Naive thymus-derived CD4-positive, alpha-beta T cell (primary cell): ENCODE results near the gene TMC5. TPM values are rescaled to one million over a fixed set of nuclear protein-coding genes. Genes with fewer than 3 reads are reported as not detected.

Experiments used
- ATAC-seq: fragments of 150-1000 bp; cut with Tn5 transposase; 2 replicates; pipeline ENCODE4 v1.10.0; 2021; ENCODE audit warnings: mild to moderate bottlenecking, moderate library complexity
- CTCF ChIA-PET: fragments of 350-600 bp; sonication (Branson Sonifier 250); formaldehyde crosslinking; loops from one replicate; lab custom pipeline; 2021; ENCODE audit warnings: antibody characterized with exemption; lab: Charles Lee
- POLR2A ChIA-PET: fragments of 350-600 bp; sonication (Branson Sonifier 250); formaldehyde crosslinking; loops from one replicate; lab custom pipeline; 2021; ENCODE audit warnings: antibody characterized with exemption, inconsistent platforms; lab: Charles Lee
- DNase-seq, 9 donors: peaks; one replicate each; pipeline versions ENCODE4 v3.0.0 to v3.0.0-alpha.2; 2020 to 2022; ENCODE audit warnings: mixed read lengths in 1 of 9
- H3K27ac ChIP-seq: one replicate; pipeline ENCODE4 v1.7.0; 2013; ENCODE audit warnings: mild to moderate bottlenecking, low read depth, low read length, moderate library complexity
- H3K27me3 ChIP-seq, 2 donors: one replicate each; pipeline ENCODE4 v1.7.0; 2013; ENCODE audit warnings: low read length in 2 of 2, mild to moderate bottlenecking in 2 of 2, moderate library complexity in 2 of 2; ENCODE audit not compliant: control insufficient read depth in 2 of 2, insufficient read depth in 2 of 2
- H3K36me3 ChIP-seq, 3 experiments: 1 replicate in 2 of 3; 2 replicates in 1 of 3; pipeline ENCODE4 v1.7.0; 2013; ENCODE audit warnings: low read length in 3 of 3, mild to moderate bottlenecking in 3 of 3, moderate library complexity in 1 of 3; ENCODE audit not compliant: insufficient read depth in 3 of 3, control insufficient read depth in 2 of 3
- H3K4me1 ChIP-seq, 2 donors: one replicate each; pipeline ENCODE4 v1.7.0; 2013; ENCODE audit warnings: low read length in 2 of 2, mild to moderate bottlenecking in 2 of 2, moderate library complexity in 1 of 2; ENCODE audit not compliant: control insufficient read depth in 2 of 2, insufficient read depth in 2 of 2
- H3K4me3 ChIP-seq: 2 replicates; pipeline ENCODE4 v1.7.0; 2013; ENCODE audit warnings: mild to moderate bottlenecking, low read length
- H3K9me3 ChIP-seq, 3 experiments: 1 replicate in 2 of 3; 2 replicates in 1 of 3; pipeline ENCODE4 v1.7.0; 2013; ENCODE audit warnings: low read length in 3 of 3; ENCODE audit not compliant: control insufficient read depth in 2 of 3
- H3K27ac Mint-ChIP-seq, 9 donors: one replicate each; pipeline ENCODE4 v1.8.0; 2020 to 2022; ENCODE audit warnings: mixed read lengths in 9 of 9, mild to moderate bottlenecking in 8 of 9, moderate library complexity in 5 of 9, inconsistent platforms in 2 of 9
- H3K27me3 Mint-ChIP-seq, 5 donors: one replicate each; pipeline ENCODE4 v1.8.0; 2021 to 2022; ENCODE audit warnings: mixed read lengths in 5 of 5, mild to moderate bottlenecking in 1 of 5
- H3K36me3 Mint-ChIP-seq, 5 donors: one replicate each; pipeline ENCODE4 v1.8.0; 2020 to 2022; ENCODE audit warnings: mixed read lengths in 5 of 5, mild to moderate bottlenecking in 3 of 5, inconsistent platforms in 1 of 5
- H3K4me1 Mint-ChIP-seq, 7 donors: one replicate each; pipeline ENCODE4 v1.8.0; 2020 to 2022; ENCODE audit warnings: mixed read lengths in 7 of 7, mild to moderate bottlenecking in 3 of 7, inconsistent platforms in 1 of 7
- H3K4me3 Mint-ChIP-seq, 10 donors: one replicate each; pipeline ENCODE4 v1.8.0; 2020 to 2022; ENCODE audit warnings: mild to moderate bottlenecking in 10 of 10, mixed read lengths in 10 of 10, moderate library complexity in 6 of 10, inconsistent platforms in 2 of 10
- H3K9me3 Mint-ChIP-seq, 11 donors: one replicate each; pipeline ENCODE4 v1.8.0; 2020 to 2022; ENCODE audit warnings: mixed read lengths in 11 of 11, mild to moderate bottlenecking in 4 of 11, inconsistent platforms in 1 of 11, moderate library complexity in 1 of 11
- intact Hi-C, 2 donors: fragments of 100-400 bp; cut with micrococcal nuclease; formaldehyde crosslinking; loops; one replicate each; pipeline ENCODE4 v1.15.1; 2023
- polyA plus RNA-seq, 2 donors: library from polyadenylated mRNA; unstranded; fragments of 300-500 nt; fragmentation: Illumina TruSeq; gene quantifications; one replicate each; pipeline ENCODE4 v1.2.3, GENCODE V29; 2021
- total RNA-seq, 6 experiments: library from RNA in 5 of 6; stranded (reverse) in 5 of 6; gene quantifications; 1 replicate in 5 of 6; 2 replicates in 1 of 6; pipeline ENCODE4 v1.2.3 and lab custom pipeline; 2021 to 2026

Gene TMC5
- total and polyA plus RNA-seq, 7 experiments from 2014 or later, result not detected

GRCh38 chr16:19484096-19484495 lies 66.4 kb downstream of the TMC5 start:
- ChIA-PET CTCF (no interaction called here), POLR2A (no interaction called here)
- H3K27ac Mint-ChIP-seq, result no peak overlapping the region
- ATAC-seq, result no peak
- H3K9me3 Mint-ChIP-seq, result no peaks in the 10 kb centered on the region
- no peaks in the 10 kb centered on the region for H3K36me3 ChIP-seq
- H3K9me3 ChIP-seq, result no peaks in the 10 kb centered on the region
- H3K36me3 Mint-ChIP-seq, result no peaks in the 10 kb centered on the region
- H3K4me3 Mint-ChIP-seq, result no peak overlapping the region
- H3K4me1 ChIP-seq, result no peaks in the 10 kb centered on the region
- H3K4me3 ChIP-seq, result no peak overlapping the region
- no peaks in the 10 kb centered on the region for H3K27me3 ChIP-seq
- no peak for DNase-seq
- H3K4me1 Mint-ChIP-seq, result no peaks in the 10 kb centered on the region
- intact Hi-C loops, result no loop called here
- H3K27me3 Mint-ChIP-seq, result peaks cover 0 to 4% (median 0%) of the 10 kb centered on the region in 5 donors
- no peak overlapping the region for H3K27ac ChIP-seq

DNA sequence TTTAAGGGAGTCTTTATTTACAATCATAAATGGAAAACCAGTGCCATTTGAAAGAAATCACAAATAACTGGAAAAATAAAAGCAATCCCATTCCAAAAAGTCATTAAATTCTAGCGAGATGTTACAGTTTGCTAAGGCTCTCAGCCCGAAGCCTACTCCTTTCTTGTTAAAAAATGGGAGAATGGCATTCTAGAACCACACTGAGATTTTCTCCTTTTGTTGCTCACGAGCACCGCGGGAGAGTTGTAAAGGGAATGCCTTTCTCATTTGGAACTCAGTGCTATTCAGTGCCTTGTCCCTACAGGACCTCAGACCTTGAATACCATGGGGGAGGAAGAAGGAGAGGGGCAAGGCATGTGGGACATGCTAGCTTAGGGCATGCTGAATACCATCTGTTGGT lies 67.9 kb downstream of the TMC5 start:
- no peaks in the 10 kb centered on the region for H3K27me3 Mint-ChIP-seq
- Histone ChIP-seq H3K4me1 (no peaks in the 10 kb centered on the region), H3K9me3 (no peaks in the 10 kb centered on the region), H3K36me3 (no peaks in the 10 kb centered on the region), H3K4me3 (no peak overlapping the region), H3K27ac (no peak overlapping the region), H3K27me3 (no peaks in the 10 kb centered on the region)
- no peak for DNase-seq
- CTCF ChIA-PET, result no interaction called here
- intact Hi-C loops, result no loop called here
- no peak overlapping the region for H3K27ac Mint-ChIP-seq
- H3K4me1 Mint-ChIP-seq, result no peaks in the 10 kb centered on the region
- no peak overlapping the region for H3K4me3 Mint-ChIP-seq
- POLR2A ChIA-PET, result no interaction called here
- no peaks in the 10 kb centered on the region for H3K9me3 Mint-ChIP-seq
- ATAC-seq, result no peak
- H3K36me3 Mint-ChIP-seq, result no peaks in the 10 kb centered on the region

DNA sequence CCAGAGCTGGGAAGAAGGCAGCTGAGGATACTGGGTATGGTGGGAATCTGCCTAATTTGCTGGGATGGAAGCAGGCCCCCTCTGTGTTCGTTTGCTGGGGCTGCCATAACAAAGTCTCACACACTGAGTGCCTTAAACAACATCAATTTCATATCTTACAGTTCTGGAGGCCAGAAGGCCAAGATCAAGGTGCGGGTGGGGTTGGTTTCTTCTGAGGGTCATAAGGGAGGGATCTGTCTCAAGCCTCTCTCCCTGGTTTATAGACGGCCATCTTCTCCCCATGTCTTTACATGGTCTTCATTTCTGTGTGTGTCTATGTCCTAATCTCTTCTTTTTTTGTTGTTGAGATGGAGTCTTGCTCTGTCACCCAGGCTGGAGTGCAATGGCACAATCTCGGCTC lies 68.4 kb downstream of the TMC5 start:
- Histone ChIP-seq H3K36me3 (no peaks in the 10 kb centered on the region), H3K4me3 (no peak overlapping the region), H3K9me3 (no peaks in the 10 kb centered on the region), H3K4me1 (no peaks in the 10 kb centered on the region), H3K27ac (no peak overlapping the region), H3K27me3 (no peaks in the 10 kb centered on the region)
- POLR2A ChIA-PET, result no interaction called here
- Mint-ChIP-seq H3K4me1 (no peaks in the 10 kb centered on the region), H3K4me3 (no peak overlapping the region), H3K27me3 (no peaks in the 10 kb centered on the region), H3K27ac (no peak overlapping the region), H3K9me3 (no peaks in the 10 kb centered on the region), H3K36me3 (no peaks in the 10 kb centered on the region)
- DNase-seq (no peak), ATAC-seq (no peak)
- intact Hi-C loops, result no loop called here
- CTCF ChIA-PET, result no interaction called here

DNA sequence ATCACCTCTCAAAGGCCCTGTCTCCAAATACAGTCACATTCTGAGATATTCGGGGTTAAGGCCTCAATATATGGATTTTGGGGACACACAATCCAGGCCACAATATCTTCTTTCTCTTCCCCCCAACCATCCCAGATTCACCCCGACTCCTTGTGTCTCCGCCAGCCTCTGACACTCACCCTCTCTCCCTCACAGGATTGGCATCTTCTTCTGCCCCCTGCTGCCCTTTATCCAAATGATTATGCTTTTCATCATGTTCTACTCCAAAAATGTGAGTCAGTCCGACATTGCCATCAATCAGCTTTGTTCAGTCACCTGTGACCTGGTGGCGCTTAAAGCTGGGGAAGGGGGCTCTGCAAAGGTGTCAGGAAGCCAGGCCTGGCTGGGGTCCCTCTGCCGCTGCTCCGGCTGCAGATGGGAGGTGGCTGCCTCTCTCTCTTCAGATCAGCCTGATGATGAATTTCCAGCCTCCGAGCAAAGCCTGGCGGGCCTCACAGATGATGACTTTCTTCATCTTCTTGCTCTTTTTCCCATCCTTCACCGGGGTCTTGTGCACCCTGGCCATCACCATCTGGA lies 69.2 kb downstream of the TMC5 start:
- no peaks in the 10 kb centered on the region for H3K9me3 ChIP-seq
- Mint-ChIP-seq H3K9me3 (no peaks in the 10 kb centered on the region), H3K36me3 (no peaks in the 10 kb centered on the region), H3K4me1 (no peaks in the 10 kb centered on the region), H3K27ac (no peak overlapping the region), H3K27me3 (no peaks in the 10 kb centered on the region), H3K4me3 (no peak overlapping the region)
- no peak overlapping the region for H3K4me3 ChIP-seq
- no peaks in the 10 kb centered on the region for H3K4me1 ChIP-seq
- ATAC-seq (no peak), DNase-seq (no peak)
- POLR2A ChIA-PET, result no interaction called here
- H3K36me3 ChIP-seq, result no peaks in the 10 kb centered on the region
- no peaks in the 10 kb centered on the region for H3K27me3 ChIP-seq
- intact Hi-C loops, result no loop called here
- no peak overlapping the region for H3K27ac ChIP-seq
- CTCF ChIA-PET, result no interaction called here

DNA sequence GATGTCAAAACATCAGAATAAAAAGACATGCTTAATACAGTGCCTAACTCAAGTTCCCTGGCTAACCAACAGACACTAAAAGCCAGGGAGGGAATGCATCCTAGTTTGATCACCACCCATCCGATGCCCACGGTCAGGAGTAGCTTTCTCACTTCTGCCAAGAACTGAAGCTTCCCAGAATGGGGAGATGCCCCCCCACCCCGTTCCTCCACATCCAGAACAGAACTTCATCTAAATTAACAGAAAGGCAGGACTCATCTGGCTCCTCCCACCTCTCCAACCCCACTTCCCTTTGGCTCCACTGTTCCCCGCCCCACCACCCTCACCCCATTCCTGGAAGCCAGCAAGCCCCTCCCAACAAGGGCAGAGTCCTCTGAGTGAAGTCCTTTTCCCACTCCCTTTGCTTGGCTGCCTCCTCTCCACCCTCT lies 70.5 kb downstream of the TMC5 start:
- no peak overlapping the region for H3K4me3 ChIP-seq
- no peaks in the 10 kb centered on the region for H3K27me3 Mint-ChIP-seq
- peak overlapping the region in 1 of 9 donors; percentile 41 for H3K27ac Mint-ChIP-seq
- no peak overlapping the region for H3K27ac ChIP-seq
- no peaks in the 10 kb centered on the region for H3K27me3 ChIP-seq
- ChIA-PET POLR2A (no interaction called here), CTCF (no interaction called here)
- DNase-seq, result no peak
- H3K36me3 Mint-ChIP-seq, result peaks cover 0 to 4% (median 0%) of the 10 kb centered on the region in 5 donors
- intact Hi-C loops, result no loop called here
- H3K4me1 ChIP-seq, result no peaks in the 10 kb centered on the region
- H3K9me3 Mint-ChIP-seq, result no peaks in the 10 kb centered on the region
- H3K9me3 ChIP-seq, result no peaks in the 10 kb centered on the region
- H3K4me3 Mint-ChIP-seq, result no peak overlapping the region
- no peak for ATAC-seq
- H3K36me3 ChIP-seq, result no peaks in the 10 kb centered on the region
- H3K4me1 Mint-ChIP-seq, result no peaks in the 10 kb centered on the region

GRCh38 chr16:19490619-19491018 lies 72.9 kb downstream of the TMC5 start:
- ChIA-PET POLR2A (no interaction called here), CTCF (interaction anchor here (0.8 kb wide), 1 partner anchor 12 kb away, joined by 3 read pairs; no protein-coding TSS in a partner anchor)
- no peak for DNase-seq
- Histone ChIP-seq H3K27me3 (no peaks in the 10 kb centered on the region), H3K27ac (no peak overlapping the region), H3K4me3 (no peak overlapping the region), H3K4me1 (no peaks in the 10 kb centered on the region), H3K9me3 (no peaks in the 10 kb centered on the region), H3K36me3 (no peaks in the 10 kb centered on the region)
- intact Hi-C loops, result no loop called here
- Mint-ChIP-seq H3K4me3 (no peak overlapping the region), H3K9me3 (no peaks in the 10 kb centered on the region), H3K36me3 (peaks cover 0 to 4% (median 1%) of the 10 kb centered on the region in 5 donors), H3K27me3 (no peaks in the 10 kb centered on the region), H3K4me1 (peaks cover 8 to 12% (median 9%) of the 10 kb centered on the region in 7 donors), H3K27ac (no peak overlapping the region)
- no peak for ATAC-seq

GRCh38 chr16:19497176-19497575 lies 79.5 kb downstream of the TMC5 start:
- H3K27me3 ChIP-seq, result no peaks in the 10 kb centered on the region
- ChIA-PET CTCF (no interaction called here), POLR2A (no interaction called here)
- no peaks in the 10 kb centered on the region for H3K9me3 ChIP-seq
- peaks cover 0 to 20% (median 8%) of the 10 kb centered on the region in 3 experiments for H3K36me3 ChIP-seq
- H3K27ac Mint-ChIP-seq, result no peak overlapping the region
- H3K4me3 ChIP-seq, result no peak overlapping the region
- no peaks in the 10 kb centered on the region for H3K27me3 Mint-ChIP-seq
- H3K4me3 Mint-ChIP-seq, result no peak overlapping the region
- H3K27ac ChIP-seq, result no peak overlapping the region
- no peak for DNase-seq
- H3K4me1 Mint-ChIP-seq, result peaks cover 8 to 12% (median 9%) of the 10 kb centered on the region in 7 donors
- no peaks in the 10 kb centered on the region for H3K9me3 Mint-ChIP-seq
- peaks cover 0 to 39% (median 12%) of the 10 kb centered on the region in 5 donors for H3K36me3 Mint-ChIP-seq
- no peaks in the 10 kb centered on the region for H3K4me1 ChIP-seq
- ATAC-seq, result no peak
- intact Hi-C loops, result no loop called here
